ENCODE measurements around the gene EYA2. TPM values are rescaled to one million over a fixed set of nuclear protein-coding genes. Genes with fewer than 3 reads are reported as not detected.

The EYA2 gene
- total and polyA plus RNA-seq, 4 donors = 1.2 to 10.9 (median 6.7) TPM

- no peak for ATAC-seq (ENCODE audit: low FRiP score)
- H3K36me3 ChIP-seq (ENCODE audit: control insufficient read depth in 1 of 2, insufficient read depth in 2 of 2, low read length in 1 of 2) = no peaks in the 10 kb centered on the region
- H3K4me3 ChIP-seq (ENCODE audit: low read length in 2 of 2) = no peak overlapping the region
- no peak for DNase-seq
- no peaks in the 10 kb centered on the region for H3K27me3 ChIP-seq (ENCODE audit: control insufficient read depth in 1 of 2, insufficient read depth in 2 of 2, low read length in 1 of 2)
- no peak overlapping the region for H3K27ac ChIP-seq (ENCODE audit: low read depth in 1 of 2, low read length in 2 of 2)
- H3K4me1 ChIP-seq (ENCODE audit: control insufficient read depth in 1 of 2, insufficient read depth in 2 of 2, low read length in 2 of 2) = no peaks in the 10 kb centered on the region
- intact Hi-C loops (cut with DNase I) = no loop called here
- H3K9me3 ChIP-seq (ENCODE audit: control insufficient read depth, low read length) = peaks cover 1% of the 10 kb centered on the region
Observed at GRCh38 chr20:46981184-46981583, 86.5 kb downstream of the EYA2 start.

- H3K4me3 ChIP-seq (ENCODE audit: low read length in 2 of 2) = no peak overlapping the region
- no peaks in the 10 kb centered on the region for H3K27me3 ChIP-seq (ENCODE audit: control insufficient read depth in 1 of 2, insufficient read depth in 2 of 2, low read length in 1 of 2)
- WGBS, 2 donors = 68 to 69% methylated on average over 1 of the region's 1 CpG
- no peak overlapping the region for H3K27ac ChIP-seq (ENCODE audit: low read depth in 1 of 2, low read length in 2 of 2)
- H3K36me3 ChIP-seq (ENCODE audit: control insufficient read depth in 1 of 2, insufficient read depth in 2 of 2, low read length in 1 of 2) = no peaks in the 10 kb centered on the region
- DNase-seq (no peak), ATAC-seq (ENCODE audit: low FRiP score) (no peak)
- H3K4me1 ChIP-seq (ENCODE audit: control insufficient read depth in 1 of 2, insufficient read depth in 2 of 2, low read length in 2 of 2) = no peaks in the 10 kb centered on the region
- peaks cover 1% of the 10 kb centered on the region for H3K9me3 ChIP-seq (ENCODE audit: control insufficient read depth, low read length)
- intact Hi-C loops (cut with DNase I) = no loop called here
Observed at GRCh38 chr20:46983466-46983865, 88.8 kb downstream of the EYA2 start.

- Histone ChIP-seq H3K4me1 (ENCODE audit: control insufficient read depth in 1 of 2, insufficient read depth in 2 of 2, low read length in 2 of 2) (no peaks in the 10 kb centered on the region), H3K4me3 (ENCODE audit: low read length in 2 of 2) (no peak overlapping the region), H3K36me3 (ENCODE audit: control insufficient read depth in 1 of 2, insufficient read depth in 2 of 2, low read length in 1 of 2) (no peaks in the 10 kb centered on the region), H3K9me3 (ENCODE audit: control insufficient read depth, low read length) (peaks cover 1% of the 10 kb centered on the region), H3K27me3 (ENCODE audit: control insufficient read depth in 1 of 2, insufficient read depth in 2 of 2, low read length in 1 of 2) (no peaks in the 10 kb centered on the region), H3K27ac (ENCODE audit: low read depth in 1 of 2, low read length in 2 of 2) (no peak overlapping the region)
- intact Hi-C loops (cut with DNase I) = no loop called here
- DNase-seq (no peak), ATAC-seq (ENCODE audit: low FRiP score) (no peak)
- 10 to 14% methylated on average over 1 of the region's 1 CpG for WGBS, 2 donors
Observed at GRCh38 chr20:46984405-46984804, 89.8 kb downstream of the EYA2 start.

- WGBS, 2 donors = 78% methylated on average over 2 of the region's 2 CpGs
- no peaks in the 10 kb centered on the region for H3K9me3 ChIP-seq (ENCODE audit: control insufficient read depth, low read length)
- no peak overlapping the region for H3K27ac ChIP-seq (ENCODE audit: low read depth in 1 of 2, low read length in 2 of 2)
- no peaks in the 10 kb centered on the region for H3K4me1 ChIP-seq (ENCODE audit: control insufficient read depth in 1 of 2, insufficient read depth in 2 of 2, low read length in 2 of 2)
- H3K4me3 ChIP-seq (ENCODE audit: low read length in 2 of 2) = no peak overlapping the region
- intact Hi-C loops (cut with DNase I) = no loop called here
- ATAC-seq (ENCODE audit: low FRiP score) (no peak), DNase-seq (no peak)
- no peaks in the 10 kb centered on the region for H3K27me3 ChIP-seq (ENCODE audit: control insufficient read depth in 1 of 2, insufficient read depth in 2 of 2, low read length in 1 of 2)
- no peaks in the 10 kb centered on the region for H3K36me3 ChIP-seq (ENCODE audit: control insufficient read depth in 1 of 2, insufficient read depth in 2 of 2, low read length in 1 of 2)
Observed at GRCh38 chr20:46985250-46985649, 90.6 kb downstream of the EYA2 start.

GRCh38 chr20:46985671-46986070, 91.0 kb downstream of the EYA2 start:
- Histone ChIP-seq H3K27me3 (ENCODE audit: control insufficient read depth in 1 of 2, insufficient read depth in 2 of 2, low read length in 1 of 2) (no peaks in the 10 kb centered on the region), H3K4me3 (ENCODE audit: low read length in 2 of 2) (no peak overlapping the region), H3K4me1 (ENCODE audit: control insufficient read depth in 1 of 2, insufficient read depth in 2 of 2, low read length in 2 of 2) (no peaks in the 10 kb centered on the region), H3K36me3 (ENCODE audit: control insufficient read depth in 1 of 2, insufficient read depth in 2 of 2, low read length in 1 of 2) (no peaks in the 10 kb centered on the region), H3K9me3 (ENCODE audit: control insufficient read depth, low read length) (no peaks in the 10 kb centered on the region), H3K27ac (ENCODE audit: low read depth in 1 of 2, low read length in 2 of 2) (no peak overlapping the region)
- ATAC-seq (ENCODE audit: low FRiP score) (no peak), DNase-seq (no peak)
- WGBS, 2 donors = 71 to 78% methylated on average over 2 of the region's 2 CpGs
- intact Hi-C loops (cut with DNase I) = no loop called here

GRCh38 chr20:46987001-46987400, 92.4 kb downstream of the EYA2 start:
- Histone ChIP-seq H3K36me3 (ENCODE audit: control insufficient read depth in 1 of 2, insufficient read depth in 2 of 2, low read length in 1 of 2) (no peaks in the 10 kb centered on the region), H3K9me3 (ENCODE audit: control insufficient read depth, low read length) (no peaks in the 10 kb centered on the region), H3K4me1 (ENCODE audit: control insufficient read depth in 1 of 2, insufficient read depth in 2 of 2, low read length in 2 of 2) (no peaks in the 10 kb centered on the region), H3K27ac (ENCODE audit: low read depth in 1 of 2, low read length in 2 of 2) (no peak overlapping the region), H3K27me3 (ENCODE audit: control insufficient read depth in 1 of 2, insufficient read depth in 2 of 2, low read length in 1 of 2) (no peaks in the 10 kb centered on the region), H3K4me3 (ENCODE audit: low read length in 2 of 2) (no peak overlapping the region)
- WGBS, 2 donors = 65% methylated on average over 5 of the region's 5 CpGs
- DNase-seq (no peak), ATAC-seq (ENCODE audit: low FRiP score) (no peak)
- intact Hi-C loops (cut with DNase I) = no loop called here

GRCh38 chr20:46990017-46990595, 95.5 kb downstream of the EYA2 start:
- no peak overlapping the region for H3K4me3 ChIP-seq (ENCODE audit: low read length in 2 of 2)
- no peak for DNase-seq
- no peaks in the 10 kb centered on the region for H3K9me3 ChIP-seq (ENCODE audit: control insufficient read depth, low read length)
- WGBS, 2 donors = 42 to 43% methylated on average over 12 of the region's 12 CpGs
- H3K4me1 ChIP-seq (ENCODE audit: control insufficient read depth in 1 of 2, insufficient read depth in 2 of 2, low read length in 2 of 2) = no peaks in the 10 kb centered on the region
- no peaks in the 10 kb centered on the region for H3K36me3 ChIP-seq (ENCODE audit: control insufficient read depth in 1 of 2, insufficient read depth in 2 of 2, low read length in 1 of 2)
- no peak overlapping the region for H3K27ac ChIP-seq (ENCODE audit: low read depth in 1 of 2, low read length in 2 of 2)
- no peaks in the 10 kb centered on the region for H3K27me3 ChIP-seq (ENCODE audit: control insufficient read depth in 1 of 2, insufficient read depth in 2 of 2, low read length in 1 of 2)
- peak; percentile 35 for ATAC-seq (ENCODE audit: low FRiP score)
- intact Hi-C loops (cut with DNase I) = no loop called here

GRCh38 chr20:46990596-46991104, 96.0 kb downstream of the EYA2 start:
- no peak for DNase-seq
- Histone ChIP-seq H3K4me1 (ENCODE audit: control insufficient read depth in 1 of 2, insufficient read depth in 2 of 2, low read length in 2 of 2) (no peaks in the 10 kb centered on the region), H3K4me3 (ENCODE audit: low read length in 2 of 2) (no peak overlapping the region), H3K9me3 (ENCODE audit: control insufficient read depth, low read length) (no peaks in the 10 kb centered on the region), H3K27ac (ENCODE audit: low read depth in 1 of 2, low read length in 2 of 2) (no peak overlapping the region), H3K36me3 (ENCODE audit: control insufficient read depth in 1 of 2, insufficient read depth in 2 of 2, low read length in 1 of 2) (no peaks in the 10 kb centered on the region), H3K27me3 (ENCODE audit: control insufficient read depth in 1 of 2, insufficient read depth in 2 of 2, low read length in 1 of 2) (no peaks in the 10 kb centered on the region)
- intact Hi-C loops (cut with DNase I) = no loop called here
- ATAC-seq (ENCODE audit: low FRiP score) = no peak
- 34 to 43% methylated on average over 5 of the region's 5 CpGs for WGBS, 2 donors

GRCh38 chr20:46991168-46991567, 96.5 kb downstream of the EYA2 start:
- DNase-seq = no peak
- H3K36me3 ChIP-seq (ENCODE audit: control insufficient read depth in 1 of 2, insufficient read depth in 2 of 2, low read length in 1 of 2) = no peaks in the 10 kb centered on the region
- ATAC-seq (ENCODE audit: low FRiP score) = no peak
- H3K27me3 ChIP-seq (ENCODE audit: control insufficient read depth in 1 of 2, insufficient read depth in 2 of 2, low read length in 1 of 2) = no peaks in the 10 kb centered on the region
- WGBS, 2 donors = 71 to 82% methylated on average over 3 of the region's 3 CpGs
- H3K9me3 ChIP-seq (ENCODE audit: control insufficient read depth, low read length) = no peaks in the 10 kb centered on the region
- intact Hi-C loops (cut with DNase I) = no loop called here
- H3K4me3 ChIP-seq (ENCODE audit: low read length in 2 of 2) = no peak overlapping the region
- H3K4me1 ChIP-seq (ENCODE audit: control insufficient read depth in 1 of 2, insufficient read depth in 2 of 2, low read length in 2 of 2) = no peaks in the 10 kb centered on the region
- H3K27ac ChIP-seq (ENCODE audit: low read depth in 1 of 2, low read length in 2 of 2) = no peak overlapping the region

All from aorta (tissue), 5 donors.